ENCODE results near the gene PCDHGB7.
"Not testable (repeated sequence)": the region's sequence is repeated elsewhere in the genome, so short reads cannot be mapped to it uniquely, and the experiment has no call there.

The PCDHGB7 gene

DNA sequence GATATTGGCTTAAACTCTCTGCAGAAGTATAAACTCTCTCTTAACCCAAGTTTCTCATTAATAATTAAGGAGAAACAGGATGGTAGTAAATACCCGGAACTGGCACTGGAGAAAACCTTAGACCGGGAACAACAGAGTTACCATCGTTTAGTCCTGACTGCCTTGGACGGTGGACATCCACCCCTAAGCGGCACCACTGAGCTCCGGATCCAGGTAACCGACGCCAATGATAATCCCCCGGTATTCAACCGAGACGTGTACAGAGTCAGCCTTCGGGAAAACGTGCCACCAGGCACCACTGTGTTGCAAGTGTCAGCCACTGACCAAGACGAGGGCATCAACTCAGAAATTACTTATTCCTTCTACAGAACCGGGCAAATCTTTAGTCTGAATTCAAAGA, 18.9 kb upstream of the PCDHGB7 start:
- no peak for DNase-seq (ENCODE audit: low read depth)
- TF ChIP-seq, protein P1, sequence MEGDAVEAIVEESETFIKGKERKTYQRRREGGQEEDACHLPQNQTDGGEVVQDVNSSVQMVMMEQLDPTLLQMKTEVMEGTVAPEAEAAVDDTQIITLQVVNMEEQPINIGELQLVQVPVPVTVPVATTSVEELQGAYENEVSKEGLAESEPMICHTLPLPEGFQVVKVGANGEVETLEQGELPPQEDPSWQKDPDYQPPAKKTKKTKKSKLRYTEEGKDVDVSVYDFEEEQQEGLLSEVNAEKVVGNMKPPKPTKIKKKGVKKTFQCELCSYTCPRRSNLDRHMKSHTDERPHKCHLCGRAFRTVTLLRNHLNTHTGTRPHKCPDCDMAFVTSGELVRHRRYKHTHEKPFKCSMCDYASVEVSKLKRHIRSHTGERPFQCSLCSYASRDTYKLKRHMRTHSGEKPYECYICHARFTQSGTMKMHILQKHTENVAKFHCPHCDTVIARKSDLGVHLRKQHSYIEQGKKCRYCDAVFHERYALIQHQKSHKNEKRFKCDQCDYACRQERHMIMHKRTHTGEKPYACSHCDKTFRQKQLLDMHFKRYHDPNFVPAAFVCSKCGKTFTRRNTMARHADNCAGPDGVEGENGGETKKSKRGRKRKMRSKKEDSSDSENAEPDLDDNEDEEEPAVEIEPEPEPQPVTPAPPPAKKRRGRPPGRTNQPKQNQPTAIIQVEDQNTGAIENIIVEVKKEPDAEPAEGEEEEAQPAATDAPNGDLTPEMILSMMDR (IDR thresholded peaks at IDR 0.05; ENCODE audit: control insufficient read depth, insufficient read depth, low read depth, low read length, missing control alignments), result no peak
- no peak overlapping the region for H3K4me3 ChIP-seq (ENCODE audit: control insufficient read depth, low read depth, low read length)

DNA sequence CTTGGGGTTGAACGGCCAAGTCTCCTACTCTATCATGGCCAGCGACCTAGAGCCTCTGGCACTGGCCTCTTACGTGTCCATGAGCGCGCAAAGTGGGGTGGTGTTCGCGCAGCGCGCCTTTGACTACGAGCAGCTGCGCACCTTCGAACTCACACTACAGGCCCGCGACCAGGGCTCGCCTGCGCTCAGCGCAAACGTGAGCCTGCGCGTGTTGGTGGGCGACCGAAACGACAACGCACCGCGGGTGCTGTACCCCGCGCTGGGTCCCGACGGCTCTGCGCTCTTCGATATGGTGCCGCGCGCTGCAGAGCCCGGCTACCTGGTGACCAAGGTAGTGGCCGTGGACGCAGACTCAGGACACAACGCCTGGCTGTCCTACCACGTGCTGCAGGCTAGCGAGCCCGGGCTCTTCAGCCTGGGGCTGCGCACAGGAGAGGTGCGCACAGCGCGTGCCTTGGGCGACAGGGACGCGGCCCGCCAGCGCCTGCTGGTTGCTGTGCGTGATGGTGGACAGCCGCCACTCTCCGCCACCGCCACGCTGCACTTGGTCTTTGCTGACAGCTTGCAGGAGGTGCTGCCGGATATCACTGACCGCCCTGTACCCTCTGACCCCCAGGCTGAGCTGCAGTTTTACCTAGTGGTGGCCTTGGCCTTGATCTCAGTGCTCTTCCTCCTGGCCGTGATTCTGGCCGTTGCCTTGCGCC, 17.8 kb upstream of the PCDHGB7 start:
- H3K4me3 ChIP-seq (ENCODE audit: control insufficient read depth, low read depth, low read length), result no peak overlapping the region
- no peak for DNase-seq (ENCODE audit: low read depth)
- TF ChIP-seq, protein P1 (IDR thresholded peaks at IDR 0.05; ENCODE audit: control insufficient read depth, insufficient read depth, low read depth, low read length, missing control alignments), result no peak

DNA sequence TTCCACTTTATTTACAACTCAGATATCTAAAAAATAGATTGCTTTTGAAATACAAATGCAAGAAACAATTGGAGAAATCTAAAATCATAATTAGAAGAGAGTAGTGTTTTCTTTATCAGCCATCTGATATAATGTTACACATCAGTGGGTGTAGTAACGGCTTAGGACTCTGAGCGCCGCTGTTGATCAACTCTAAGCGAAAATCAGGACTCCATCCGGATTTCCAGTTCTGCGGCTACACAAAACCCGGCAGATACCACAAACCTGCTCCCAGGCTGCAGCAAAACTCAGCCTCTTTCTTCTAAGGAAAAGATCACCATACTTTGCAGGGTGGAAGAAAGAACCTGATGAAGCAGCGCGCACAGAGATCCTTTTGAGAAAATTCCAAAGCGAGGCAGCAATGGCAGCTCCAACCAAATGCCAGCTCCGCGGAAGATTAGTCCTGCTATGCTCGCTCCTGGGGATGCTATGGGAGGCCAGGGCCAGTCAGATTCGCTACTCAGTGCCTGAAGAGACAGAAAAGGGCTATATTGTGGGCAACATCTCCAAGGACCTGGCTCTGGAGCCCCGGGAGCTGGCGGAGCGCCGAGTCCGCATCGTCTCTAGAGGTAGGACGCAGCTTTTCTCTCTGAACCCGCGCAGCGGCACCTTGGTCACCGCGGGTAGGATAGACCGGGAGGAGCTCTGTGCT, 14.8 kb upstream of the PCDHGB7 start, which contains the start of gene PCDHGA9:
PCDHGA9 (plus strand) TSS at position 226 of the 691 bp plus-strand sequence; CDS start at position 401, 175 bp downstream.
- DNase-seq (ENCODE audit: low read depth), result no peak
- TF ChIP-seq, protein P1 (IDR thresholded peaks at IDR 0.05; ENCODE audit: control insufficient read depth, insufficient read depth, low read depth, low read length, missing control alignments), result peak; percentile 33
- H3K4me3 ChIP-seq (ENCODE audit: control insufficient read depth, low read depth, low read length), result no peak within 1 kb of the TSS

DNA sequence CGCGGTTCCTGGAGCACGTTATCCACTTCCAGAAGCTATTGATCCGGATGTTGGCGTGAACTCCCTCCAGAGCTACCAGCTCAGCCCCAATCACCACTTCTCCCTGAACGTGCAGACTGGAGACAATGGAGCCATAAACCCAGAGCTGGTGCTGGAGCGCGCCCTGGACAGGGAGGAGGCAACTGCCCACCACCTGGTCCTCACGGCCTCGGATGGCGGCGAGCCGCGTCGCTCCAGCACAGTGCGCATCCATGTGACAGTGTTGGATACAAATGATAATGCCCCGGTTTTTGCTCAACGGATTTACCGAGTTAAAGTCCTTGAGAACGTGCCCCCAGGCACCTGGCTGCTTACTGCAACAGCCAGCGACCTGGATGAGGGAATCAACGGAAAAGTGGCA, 14.1 kb upstream of the PCDHGB7 start:
- H3K4me3 ChIP-seq (ENCODE audit: control insufficient read depth, low read depth, low read length), result no peak overlapping the region
- TF ChIP-seq, protein P1 (IDR thresholded peaks at IDR 0.05; ENCODE audit: control insufficient read depth, insufficient read depth, low read depth, low read length, missing control alignments), result no peak
- DNase-seq (ENCODE audit: low read depth), result no peak

DNA sequence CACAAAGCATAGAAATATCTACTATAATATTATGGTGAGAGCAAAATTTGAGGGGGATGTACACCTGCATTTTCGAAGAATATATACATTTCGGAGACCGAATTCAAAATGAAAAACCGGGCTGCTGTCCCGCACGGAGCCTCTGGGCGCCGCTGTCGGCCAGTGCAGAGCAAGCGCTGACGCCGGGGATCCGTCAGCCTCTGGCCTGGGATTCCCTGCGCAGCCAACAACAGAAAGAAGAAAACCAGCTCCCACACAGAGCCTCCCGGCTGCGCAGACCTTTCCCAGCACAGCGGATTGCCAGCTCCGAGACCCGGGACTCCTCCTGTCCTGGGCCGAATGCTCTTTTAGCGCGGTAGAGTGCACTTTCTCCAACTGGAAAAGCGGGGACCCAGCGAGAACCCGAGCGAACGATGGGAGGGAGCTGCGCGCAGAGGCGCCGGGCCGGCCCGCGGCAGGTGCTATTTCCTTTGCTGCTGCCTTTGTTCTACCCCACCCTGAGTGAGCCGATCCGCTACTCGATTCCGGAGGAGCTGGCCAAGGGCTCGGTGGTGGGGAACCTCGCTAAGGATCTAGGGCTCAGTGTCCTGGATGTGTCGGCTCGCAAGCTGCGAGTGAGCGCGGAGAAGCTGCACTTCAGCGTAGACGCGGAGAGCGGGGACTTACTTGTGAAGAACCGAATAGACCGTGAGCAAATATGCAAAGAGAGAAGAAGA, 9.5 kb upstream of the PCDHGB7 start, which contains the start of gene PCDHGB6:
PCDHGB6 (plus strand) TSS at position 232 of the 716 bp plus-strand sequence; CDS start at position 414, 182 bp downstream.
- TF ChIP-seq, protein P1 (IDR thresholded peaks at IDR 0.05; ENCODE audit: control insufficient read depth, insufficient read depth, low read depth, low read length, missing control alignments), result peak; percentile 50
- not testable (repeated sequence) for H3K4me3 ChIP-seq (ENCODE audit: control insufficient read depth, low read depth, low read length); DNase-seq (ENCODE audit: low read depth)

DNA sequence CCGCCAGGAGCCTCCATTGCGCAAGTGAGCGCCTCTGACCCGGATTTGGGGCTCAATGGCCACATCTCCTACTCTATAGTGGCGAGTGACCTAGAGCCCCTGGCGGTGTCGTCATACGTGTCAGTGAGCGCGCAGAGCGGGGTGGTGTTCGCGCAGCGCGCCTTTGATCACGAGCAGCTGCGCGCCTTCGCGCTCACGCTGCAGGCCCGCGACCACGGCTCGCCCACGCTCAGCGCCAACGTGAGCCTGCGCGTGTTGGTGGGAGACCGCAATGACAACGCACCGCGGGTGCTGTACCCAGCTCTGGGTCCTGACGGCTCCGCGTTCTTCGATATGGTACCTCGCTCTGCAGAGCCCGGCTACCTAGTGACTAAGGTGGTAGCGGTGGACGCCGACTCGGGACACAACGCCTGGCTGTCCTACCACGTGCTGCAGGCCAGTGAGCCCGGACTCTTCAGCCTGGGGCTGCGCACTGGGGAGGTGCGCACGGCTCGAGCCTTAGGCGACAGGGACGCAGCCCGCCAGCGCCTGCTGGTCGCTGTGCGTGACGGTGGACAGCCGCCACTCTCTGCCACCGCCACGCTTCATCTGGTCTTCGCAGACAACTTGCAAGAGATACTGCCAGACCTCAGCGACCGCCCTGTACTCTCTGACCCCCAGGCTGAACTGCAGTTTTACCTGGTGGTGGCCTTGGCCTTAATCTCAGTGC, 7.7 kb upstream of the PCDHGB7 start:
- TF ChIP-seq, protein P1 (IDR thresholded peaks at IDR 0.05; ENCODE audit: control insufficient read depth, insufficient read depth, low read depth, low read length, missing control alignments), result no peak
- no peak overlapping the region for H3K4me3 ChIP-seq (ENCODE audit: control insufficient read depth, low read depth, low read length)
- DNase-seq (ENCODE audit: low read depth), result no peak

Measured in AG09309 (cell line).